ENCODE data around the gene CREB5.

CREB5 gene

DNA sequence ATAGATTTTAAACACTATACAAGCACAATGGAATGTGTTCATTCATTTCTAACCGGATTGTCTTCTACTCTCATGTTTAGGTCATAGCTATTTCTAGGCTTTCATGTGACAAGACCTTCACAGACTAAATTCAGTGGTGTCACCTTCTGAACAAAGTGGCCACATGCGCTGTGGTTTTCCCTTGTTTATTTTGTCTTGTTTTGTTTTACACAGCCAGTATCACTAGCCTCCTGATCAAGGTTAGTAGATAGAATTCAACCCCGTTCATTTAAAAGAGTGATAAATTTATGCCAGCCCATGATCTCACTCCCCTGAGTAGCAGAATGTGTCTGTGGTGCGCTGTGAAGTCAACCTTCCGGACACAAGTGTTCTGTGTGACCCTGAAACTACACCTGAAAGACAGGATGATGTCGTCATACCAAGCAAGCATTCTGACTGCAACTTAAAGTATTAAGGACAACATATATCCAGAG lies 209.1 kb downstream of the CREB5 start:
- DNase-seq: no peak

DNA sequence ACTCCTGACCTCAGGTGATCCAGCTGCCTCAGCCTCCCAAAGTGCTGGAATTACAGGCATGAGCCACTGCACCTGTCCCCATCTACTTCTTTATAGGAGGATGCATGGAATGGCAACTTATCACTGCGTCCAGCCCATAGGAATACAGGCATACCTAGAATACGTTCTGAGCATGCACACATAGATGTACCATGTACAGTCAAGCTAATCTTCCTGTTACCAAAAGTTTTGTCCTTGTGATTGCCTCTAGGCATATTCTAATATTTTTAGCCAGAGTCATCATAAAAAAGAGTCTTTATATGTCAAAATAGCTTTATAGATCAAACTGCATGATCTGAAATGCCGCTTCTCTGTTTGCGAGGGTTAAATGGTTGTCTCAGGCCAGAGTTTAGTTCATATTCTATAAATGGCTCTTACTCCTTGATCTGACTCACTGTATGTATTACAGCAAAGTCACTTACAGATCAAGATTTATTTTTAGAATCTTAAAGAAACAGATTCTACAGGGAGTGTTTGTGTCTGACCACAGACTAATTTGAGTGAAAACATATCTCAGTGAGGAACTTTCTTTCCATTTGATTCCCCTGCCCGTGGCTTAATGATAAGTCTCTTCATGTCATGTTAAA lies 210.9 kb downstream of the CREB5 start:
- DNase-seq: no peak

DNA sequence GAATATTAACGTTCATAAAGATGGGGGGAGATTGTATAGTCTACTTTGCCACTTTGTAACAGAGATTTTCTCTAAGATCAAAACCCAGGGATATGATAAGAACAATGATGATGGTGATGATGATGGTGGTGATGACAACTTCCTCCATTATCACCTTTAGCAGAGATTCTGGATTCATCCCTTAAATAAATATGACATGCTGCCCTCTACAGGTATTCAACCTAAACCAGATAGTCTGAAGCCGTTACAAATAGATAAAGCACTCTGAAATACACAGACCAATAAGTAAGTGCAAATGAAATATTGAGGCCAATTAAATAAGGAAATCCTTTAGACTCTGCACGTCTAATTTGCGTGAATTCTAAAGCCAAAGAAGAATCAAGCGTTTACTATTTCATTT lies 211.5 kb downstream of the CREB5 start:
- no peak for DNase-seq

DNA sequence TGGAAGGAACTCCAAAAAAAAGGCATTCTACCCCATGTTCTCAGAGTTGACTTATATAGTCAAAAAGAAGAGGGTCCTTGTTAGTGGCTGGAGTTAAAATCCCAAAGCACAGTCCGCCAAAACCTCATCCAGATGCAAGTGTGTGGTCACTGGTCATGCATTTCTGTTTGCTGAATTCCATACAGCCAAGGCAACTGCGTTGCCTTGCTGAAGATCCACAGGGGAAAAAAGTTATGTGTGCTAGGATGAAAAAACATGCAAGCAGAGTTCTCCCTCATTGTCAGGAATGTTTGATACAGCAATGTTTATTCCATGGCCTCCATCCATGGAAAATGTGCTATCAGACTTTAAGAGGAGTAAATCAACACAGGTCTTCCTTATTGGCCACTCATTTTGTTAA lies 213.1 kb downstream of the CREB5 start:
- DNase-seq: no peak

DNA sequence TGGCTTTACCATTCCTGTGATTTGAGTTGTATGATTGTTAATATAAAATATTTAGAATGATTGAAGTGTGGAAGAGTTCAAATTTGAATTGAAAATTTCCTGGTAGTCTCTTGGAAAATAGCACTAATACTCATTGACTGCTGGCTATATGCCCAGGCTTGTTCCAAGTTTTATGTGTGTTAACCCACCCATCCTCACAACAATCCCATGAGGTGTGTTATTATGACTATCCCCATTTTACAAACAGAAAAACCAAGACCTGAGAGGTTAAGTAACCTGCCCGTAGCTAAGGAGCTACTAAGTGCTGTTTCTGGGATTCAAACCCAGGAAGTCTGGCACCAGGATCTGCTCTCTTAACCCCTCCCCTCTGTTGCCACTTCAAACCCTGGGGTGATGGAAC lies 213.9 kb downstream of the CREB5 start:
- no peak for DNase-seq

DNA sequence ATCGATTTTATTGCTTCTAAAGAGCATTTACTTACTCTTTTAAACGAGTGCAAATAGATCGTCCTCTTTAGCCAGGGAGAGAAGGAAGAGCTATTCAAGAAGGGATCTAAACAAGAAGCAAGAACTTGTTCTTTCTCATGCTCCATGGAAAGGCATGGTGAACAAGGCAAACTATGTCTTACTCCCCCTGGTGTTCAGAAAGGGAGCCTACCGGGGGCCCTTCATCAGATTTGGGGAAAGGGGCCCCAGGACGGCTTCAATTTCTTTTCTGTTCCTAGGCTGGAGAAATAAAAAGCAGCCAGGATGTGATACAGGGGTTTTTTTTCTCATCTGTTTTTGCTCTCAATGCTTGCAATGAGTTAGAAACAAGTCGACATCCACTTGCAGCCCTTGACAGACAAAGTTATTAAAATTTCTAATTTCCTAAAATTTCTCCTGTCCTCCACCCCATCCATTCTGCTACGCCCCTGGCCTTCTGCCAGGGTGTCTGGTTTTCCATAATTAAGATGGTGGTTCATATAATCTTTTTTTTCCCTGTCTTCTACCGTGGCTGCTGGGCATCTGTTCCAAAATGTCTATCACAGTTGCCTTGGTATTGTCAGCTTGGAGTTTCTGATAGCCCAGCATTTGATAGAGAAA lies 214.4 kb downstream of the CREB5 start:
- DNase-seq: peak; percentile 7

DNA sequence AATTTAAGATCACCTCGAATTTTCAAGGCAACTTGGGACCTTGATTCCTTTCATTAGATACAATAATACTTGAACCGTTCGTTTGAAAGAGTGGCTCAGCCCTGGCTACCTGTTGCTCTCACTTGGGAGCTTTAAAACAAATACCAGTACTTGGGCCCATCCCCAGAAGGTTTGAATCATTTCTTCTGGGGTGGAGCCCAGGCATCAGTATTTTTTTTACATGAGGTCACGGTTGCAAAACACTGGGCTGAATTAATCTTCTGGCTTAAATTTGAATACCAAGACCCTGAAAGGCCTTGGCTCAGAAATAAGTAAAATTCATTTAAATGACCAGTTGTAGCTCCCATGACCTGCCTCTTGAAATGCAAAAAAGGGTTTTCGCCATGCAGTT lies 214.9 kb downstream of the CREB5 start:
- no peak for DNase-seq

DNA sequence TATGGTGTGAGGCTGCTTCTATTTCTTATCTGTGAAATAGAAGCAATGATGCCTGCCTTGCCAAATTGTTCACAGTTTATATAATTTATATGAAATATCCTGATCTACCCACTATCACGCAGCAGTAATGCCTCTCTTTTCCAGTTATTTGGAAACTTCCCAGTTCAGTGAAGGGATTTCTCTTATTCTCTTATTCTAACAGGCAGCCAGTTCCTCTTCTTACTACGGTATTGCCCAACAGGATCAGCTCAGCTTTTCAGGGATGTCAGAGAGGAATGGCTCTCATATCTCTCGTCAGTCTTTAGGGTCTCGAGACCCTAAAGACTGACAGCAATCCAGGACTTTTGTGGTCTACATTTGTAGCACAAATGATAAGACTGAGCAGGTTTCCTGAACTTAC lies 215.6 kb downstream of the CREB5 start:
- DNase-seq: no peak

DNA sequence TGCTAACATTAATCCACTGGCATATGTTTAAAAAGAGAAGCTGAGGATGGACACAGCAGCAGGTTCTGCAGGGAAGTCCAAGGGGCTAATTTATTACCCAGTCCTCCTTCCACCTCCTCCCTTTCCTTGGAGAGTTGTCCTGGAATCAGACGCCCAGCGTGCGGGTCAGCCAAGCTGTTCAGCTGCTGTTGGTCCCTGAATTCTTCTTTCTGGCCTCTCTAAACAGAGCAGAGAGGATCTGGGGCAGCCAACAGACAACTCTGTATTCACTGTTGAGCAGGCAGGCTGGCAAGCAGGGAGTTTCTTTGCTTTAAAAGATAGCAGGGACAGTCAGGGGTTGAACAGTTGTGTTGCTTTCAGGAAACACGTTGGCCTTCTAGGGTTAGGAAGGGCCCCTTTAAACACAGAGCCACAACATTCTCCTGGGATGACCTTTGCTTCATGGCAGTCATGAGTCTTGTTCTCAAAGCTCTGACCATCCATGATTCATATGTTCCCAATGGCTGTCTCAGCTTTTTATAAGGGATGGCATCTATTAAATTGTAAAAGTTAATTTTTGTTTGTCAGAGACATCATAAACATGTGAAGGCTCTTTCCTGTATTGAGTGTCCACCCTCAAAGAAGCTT lies 217.0 kb downstream of the CREB5 start:
- DNase-seq: no peak

DNA sequence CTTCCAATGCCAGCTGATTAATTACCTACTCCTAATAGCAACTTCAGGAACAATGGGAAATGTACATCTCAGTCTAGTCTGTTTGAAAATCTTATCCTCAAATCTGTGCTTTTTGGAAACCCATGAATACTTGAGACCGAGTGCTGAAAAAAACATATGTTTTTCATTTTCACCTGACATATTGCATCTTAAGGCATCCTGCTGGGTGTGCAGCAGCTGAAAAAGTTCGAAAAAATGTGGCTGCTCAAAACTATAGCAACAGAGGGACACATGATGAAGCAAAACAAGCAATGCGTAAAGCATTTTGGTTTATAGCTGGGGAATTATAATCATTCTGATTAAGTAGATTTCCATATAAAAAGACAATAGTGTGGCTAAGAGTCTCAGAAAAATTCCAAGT lies 218.0 kb downstream of the CREB5 start:
- no peak for DNase-seq

DNA sequence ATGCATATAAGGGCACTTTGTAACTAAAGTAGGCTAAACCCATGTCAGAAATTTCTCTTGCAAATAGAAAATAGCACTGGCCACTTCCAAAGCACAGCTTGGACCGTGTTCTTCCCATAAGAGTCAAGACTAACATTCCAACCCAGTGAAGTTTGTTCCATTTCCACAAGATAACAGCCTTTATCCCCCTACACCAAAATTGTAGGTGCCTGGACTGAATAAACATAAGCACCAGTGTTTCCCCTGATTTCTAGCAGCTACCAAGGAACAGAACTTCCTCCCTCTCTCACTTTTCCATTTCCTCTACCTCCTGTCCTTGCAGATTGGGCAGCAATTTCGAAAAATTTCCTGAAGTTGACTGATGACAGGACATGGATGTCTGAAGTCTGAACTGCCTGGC lies 219.7 kb downstream of the CREB5 start:
- no peak for DNase-seq

DNA sequence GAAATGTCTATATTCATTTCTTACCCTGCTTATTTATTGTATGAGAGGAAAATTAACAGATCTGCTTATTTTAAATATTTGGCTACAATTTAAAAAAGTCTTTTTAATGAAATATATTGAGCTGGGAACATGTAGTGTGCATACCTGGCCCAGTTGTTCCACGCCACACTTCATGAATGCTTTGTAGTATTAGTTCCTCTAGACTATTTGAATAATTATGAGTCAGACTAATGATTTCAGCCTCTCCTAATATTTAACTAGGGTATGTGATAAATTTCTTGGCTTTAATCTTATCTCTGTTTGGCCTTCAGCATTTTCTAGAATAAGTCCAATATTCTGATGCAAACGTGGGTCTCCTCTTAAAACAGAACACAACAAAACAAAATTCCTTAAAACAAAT lies 226.6 kb downstream of the CREB5 start:
- DNase-seq: no peak

DNA sequence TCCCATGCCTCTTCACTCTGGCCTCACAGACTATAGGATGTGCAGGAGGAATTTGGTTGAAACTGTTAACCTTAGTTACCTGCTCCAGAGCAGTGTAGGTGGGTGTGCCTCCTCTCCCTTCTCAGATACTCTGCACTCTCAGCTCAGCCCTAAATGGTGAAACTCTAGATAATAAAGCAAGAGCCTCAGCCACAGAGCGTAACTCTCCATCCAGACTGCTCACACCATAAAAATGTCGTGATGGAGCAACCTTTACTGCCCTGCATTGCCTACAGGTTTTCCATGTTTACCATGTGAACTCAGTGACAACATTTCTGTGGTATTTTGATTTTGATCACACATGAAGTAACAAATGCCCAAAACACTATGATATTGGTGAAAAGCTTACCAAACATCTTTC lies 227.7 kb downstream of the CREB5 start:
- no peak for DNase-seq

DNA sequence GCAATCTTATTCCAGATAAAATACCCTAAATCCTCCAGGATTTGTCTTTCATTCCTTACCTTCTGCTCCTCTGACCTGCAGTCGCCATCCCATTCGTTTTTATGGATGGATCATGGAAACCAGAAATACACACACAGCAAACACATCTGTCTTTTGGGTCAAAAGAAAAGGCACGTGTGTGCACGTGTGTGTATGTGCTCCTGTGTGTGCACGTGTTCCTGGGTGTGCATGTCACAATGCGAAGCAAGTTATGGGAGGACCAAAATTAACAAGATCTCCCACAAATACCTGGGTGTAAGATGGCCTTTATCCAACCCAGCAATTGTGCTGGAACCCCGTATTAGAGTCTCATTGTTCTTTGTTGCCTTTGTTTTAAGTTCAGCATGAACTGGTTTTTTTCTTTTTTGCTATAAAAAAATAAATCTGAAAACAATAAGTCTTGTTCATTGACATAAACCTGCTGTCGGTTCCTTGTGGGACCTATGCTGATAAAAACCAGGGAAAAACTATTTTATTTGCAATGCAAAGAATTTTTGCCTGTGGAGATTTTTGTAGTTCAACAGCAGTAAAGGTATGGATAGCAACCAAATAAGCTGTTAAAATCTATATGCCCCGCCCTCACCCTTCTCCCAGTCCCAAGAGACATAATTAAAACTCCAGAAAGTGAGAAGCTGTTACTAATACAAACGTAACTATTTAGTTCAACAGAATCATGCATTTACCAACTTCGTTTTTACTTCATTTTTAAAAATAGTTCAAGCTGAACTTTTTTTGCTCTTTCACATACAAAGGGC lies 229.6 kb downstream of the CREB5 start:
- no peak for DNase-seq

DNA sequence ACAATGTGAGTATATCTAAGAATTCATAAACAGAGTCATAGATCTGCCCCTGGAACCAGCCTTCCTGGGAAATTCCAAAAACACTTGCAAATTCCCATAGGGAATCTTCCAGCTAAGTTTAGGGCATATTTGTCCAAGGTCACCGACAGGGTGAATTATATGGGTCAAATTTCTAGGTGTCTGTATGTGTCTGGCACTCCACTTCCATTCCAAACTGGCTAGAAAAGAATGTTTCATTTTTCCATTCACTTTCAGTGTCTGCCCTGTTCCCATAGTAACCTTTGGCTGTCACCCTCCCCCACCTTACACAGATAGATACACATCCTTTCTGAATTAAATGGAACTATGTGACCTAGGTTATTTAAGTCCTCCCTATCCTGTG lies 230.9 kb downstream of the CREB5 start:
- DNase-seq: no peak

DNA sequence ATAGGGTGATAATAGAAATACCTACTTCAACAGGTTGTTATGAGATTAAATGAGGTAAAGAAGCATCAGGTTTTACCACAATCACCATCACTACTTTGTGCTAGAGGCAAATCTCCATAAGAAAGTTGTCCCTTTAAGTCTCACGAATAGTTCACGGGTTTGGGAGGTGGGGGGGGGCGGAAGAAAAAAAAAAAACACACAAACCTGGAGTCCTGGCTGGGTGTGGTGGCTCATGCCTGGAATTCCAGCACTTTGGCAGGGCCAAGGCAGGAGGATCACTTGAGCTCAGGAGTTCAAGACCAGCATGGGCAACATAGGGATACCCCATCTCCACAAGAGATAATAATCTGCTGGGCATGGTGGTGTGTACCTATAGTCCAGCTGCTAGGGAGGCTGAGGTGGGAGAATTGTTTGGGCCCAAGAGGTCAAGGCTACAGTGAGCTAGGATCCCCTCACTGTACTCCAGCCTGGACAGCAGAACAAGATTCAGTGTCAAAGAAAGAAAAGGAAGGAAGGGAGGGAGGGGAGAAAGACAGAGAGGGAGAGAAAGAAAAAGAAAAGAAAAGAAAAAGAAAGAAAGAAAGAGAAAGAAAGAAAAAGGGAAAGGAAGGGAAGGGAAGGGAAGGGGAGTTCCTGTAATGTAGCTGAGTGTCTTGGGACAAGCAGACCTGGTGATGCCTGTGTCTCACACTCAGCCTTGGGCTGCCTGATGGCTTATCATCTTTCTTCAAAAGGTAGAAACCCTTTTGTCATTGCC lies 231.4 kb downstream of the CREB5 start:
- no peak for DNase-seq

DNA sequence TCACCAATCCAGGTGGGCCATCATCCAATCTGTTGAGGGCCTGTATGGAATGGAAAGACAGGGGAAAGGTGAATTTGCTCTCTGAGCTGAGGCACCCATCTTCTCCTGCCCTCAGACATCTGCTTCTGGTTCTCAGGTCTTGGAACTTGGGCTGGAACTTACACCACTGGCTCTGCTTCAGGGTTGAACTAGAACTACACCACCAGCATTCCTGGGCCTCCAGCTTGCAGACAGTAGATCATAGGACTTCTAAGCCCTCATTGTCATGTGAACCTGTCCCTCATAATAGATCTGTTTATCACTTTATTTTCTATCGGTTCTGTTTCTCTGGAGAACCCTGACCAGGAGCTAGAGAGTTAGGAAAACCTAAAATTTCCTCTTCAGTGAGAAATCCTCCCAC lies 233.5 kb downstream of the CREB5 start:
- DNase-seq: no peak

DNA sequence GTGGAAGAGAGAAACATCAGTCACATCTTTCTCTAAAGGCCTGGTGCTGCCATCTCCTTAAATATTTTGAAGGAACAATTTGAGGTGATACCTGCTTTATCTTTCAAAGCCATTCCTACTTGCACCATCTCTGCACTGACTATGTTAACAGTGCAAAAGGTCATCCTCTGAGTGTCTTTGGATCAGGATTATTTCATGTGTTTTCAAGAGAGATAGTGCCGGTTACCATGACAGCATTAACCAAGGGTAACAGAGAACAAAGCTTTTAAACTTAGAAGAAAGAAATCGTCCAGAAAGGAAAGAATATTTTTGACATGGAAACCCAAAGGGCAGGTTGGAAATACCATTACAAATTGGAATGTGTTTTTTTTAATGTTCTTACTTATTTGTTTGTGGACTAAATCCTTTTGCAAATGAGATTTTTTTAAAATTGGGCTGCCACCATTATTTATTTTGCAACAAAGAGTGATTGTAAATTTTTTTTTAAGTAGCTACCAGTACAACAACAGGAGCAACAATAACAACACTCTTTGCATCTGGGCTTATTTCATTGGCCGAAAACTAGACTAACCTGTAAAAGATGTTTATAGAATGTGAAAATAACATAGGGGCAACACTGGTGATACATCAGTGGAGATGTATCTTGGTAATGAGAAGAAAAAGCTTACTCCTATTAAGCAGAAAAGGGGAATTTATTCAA lies 234.2 kb downstream of the CREB5 start:
- DNase-seq: no peak

DNA sequence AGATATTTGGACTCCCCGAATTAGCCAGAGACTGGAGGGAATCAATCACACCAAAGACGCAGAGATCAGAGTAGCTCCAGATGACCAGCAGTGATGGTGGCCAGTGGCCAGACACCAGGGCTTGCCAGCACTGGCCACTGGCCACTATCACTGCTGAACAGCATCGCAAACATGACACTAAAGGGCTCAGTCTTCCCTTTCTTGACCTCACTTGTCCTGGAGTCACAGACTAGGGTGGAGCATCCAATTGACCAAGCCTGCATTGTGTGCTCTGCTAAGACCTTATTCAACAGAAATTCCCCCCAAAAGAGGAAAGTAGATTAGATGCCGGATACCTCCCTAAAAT lies 234.7 kb downstream of the CREB5 start:
- no peak for DNase-seq

DNA sequence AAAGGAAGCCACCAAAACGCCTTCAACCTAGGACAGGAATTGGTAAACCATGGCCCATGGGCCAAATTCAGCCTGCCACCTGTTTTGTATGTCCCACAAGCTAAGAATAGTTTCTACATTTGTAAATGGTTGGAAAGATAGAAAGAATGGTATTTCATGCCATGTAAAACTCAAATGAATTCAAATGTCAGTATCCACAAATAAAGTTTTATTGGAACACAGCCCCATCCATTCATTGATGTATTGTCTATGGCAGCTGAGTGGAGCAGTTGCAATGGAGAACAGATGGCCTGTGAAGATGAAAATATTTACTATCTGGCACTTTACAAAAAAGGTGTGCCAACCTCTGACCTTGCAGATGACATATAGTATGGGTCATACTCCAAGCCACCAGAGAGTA lies 236.9 kb downstream of the CREB5 start:
- no peak for DNase-seq

DNA sequence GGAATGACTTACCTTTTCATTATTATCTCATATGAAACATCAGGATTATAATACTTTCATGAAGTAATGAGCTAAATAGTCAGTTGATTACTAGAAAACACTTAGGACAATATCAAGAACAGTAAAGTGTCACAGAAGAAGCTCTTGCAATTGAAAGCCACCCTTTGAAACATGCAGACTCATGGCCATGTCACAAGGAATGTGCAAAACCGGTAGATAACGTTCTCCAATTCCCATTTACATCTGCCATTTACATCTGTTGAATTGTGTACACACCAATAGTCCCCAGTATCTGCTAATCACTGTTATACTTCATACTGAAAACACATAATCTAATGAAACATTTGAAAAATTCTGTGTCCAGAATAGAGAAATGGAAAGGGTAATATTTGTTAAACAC lies 237.5 kb downstream of the CREB5 start:
- DNase-seq: no peak

DNA sequence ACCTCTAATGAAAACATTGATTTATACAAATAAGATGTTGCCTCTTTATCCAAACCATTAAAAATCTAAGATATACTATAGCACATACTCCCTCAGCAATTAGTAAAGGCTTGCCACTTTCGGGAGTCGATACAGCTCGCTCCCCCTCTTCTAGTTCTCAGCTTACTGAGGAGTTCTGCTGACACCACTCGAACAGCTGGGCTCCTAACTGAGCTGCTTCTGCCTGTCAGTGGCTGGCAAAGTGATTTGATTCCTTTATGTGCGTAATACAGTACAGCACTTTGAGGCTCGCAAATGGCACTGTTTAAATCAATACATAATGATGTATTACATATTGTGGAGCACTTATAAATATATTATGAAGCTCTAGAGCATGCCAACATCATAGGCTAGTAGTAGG lies 241.8 kb downstream of the CREB5 start:
- peak; percentile 32 for DNase-seq

DNA sequence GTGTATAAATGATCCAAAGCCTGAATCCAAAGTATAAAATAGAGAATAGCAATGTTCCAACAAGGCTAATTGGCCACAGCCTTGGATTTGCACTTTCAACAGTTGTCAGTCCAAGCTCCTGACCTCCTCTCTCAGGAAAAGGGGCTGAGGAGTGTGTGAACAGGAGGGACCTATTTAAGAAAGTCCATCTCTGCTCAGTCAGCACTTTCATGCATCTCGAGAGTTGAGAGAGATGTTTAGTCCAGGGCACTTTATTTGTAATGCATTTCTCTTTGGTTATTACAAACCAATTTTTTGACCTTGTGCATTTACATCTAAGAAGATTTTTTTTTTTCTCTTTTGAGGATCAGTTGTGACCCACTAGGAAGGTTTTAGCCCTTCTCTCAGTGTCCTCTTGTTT lies 244.2 kb downstream of the CREB5 start:
- no peak for DNase-seq
